Osteocyte (in vitro differentiated cells): Measurements from ENCODE around the gene PDE4D. TPM values are rescaled to one million over a fixed set of nuclear protein-coding genes. Genes with fewer than 3 reads are reported as not detected.
A peak's percentile ranks its signal among the peaks of the same experiment; 100 is the strongest.

Experiments
- DNase-seq: peaks from one replicate; pipeline ENCODE4 v3.0.0; 2021; ENCODE audit warnings: mixed read lengths; ENCODE audit not compliant: unreplicated experiment; ENCODE audit errors: extremely low spot score
- H3K27ac Mint-ChIP-seq: one replicate; pipeline ENCODE4 v1.8.0; 2021; ENCODE audit warnings: mild to moderate bottlenecking, mixed read lengths; ENCODE audit not compliant: unreplicated experiment
- H3K27me3 Mint-ChIP-seq: one replicate; pipeline ENCODE4 v1.8.0; 2021; ENCODE audit warnings: mixed read lengths; ENCODE audit not compliant: unreplicated experiment
- H3K36me3 Mint-ChIP-seq: one replicate; pipeline ENCODE4 v1.8.0; 2021; ENCODE audit warnings: mixed read lengths; ENCODE audit not compliant: unreplicated experiment
- H3K4me1 Mint-ChIP-seq: one replicate; pipeline ENCODE4 v1.8.0; 2021; ENCODE audit warnings: mixed read lengths; ENCODE audit not compliant: unreplicated experiment
- H3K4me3 Mint-ChIP-seq: one replicate; pipeline ENCODE4 v1.8.0; 2021; ENCODE audit warnings: mild to moderate bottlenecking, moderate library complexity, mixed read lengths; ENCODE audit not compliant: unreplicated experiment
- H3K9me3 Mint-ChIP-seq: one replicate; pipeline ENCODE4 v1.8.0; 2021; ENCODE audit warnings: mixed read lengths; ENCODE audit not compliant: unreplicated experiment
- CTCF ChIP-seq: fragments of 200-600 bp; sonication (generic); IDR thresholded peaks from 2 replicates; pipeline ENCODE4 v1.5.0; 2021; ENCODE audit warnings: antibody characterized with exemption, mild to moderate bottlenecking, moderate library complexity
- total RNA-seq: library from RNA; stranded (reverse); gene quantifications from 2 replicates; pipeline ENCODE4 v1.2.1, GENCODE V29; 2021

The PDE4D gene
- total RNA-seq, 1 donor from 2014 or later: 24.2 TPM

GRCh38 chr5:59799668-59800346 is 93.7 kb downstream of the PDE4D start:
- peak; percentile 78 for TF ChIP-seq CTCF

GRCh38 chr5:59798862-59799667 is 94.5 kb downstream of the PDE4D start:
- Mint-ChIP-seq H3K4me1 (peaks cover 6% of the 10 kb centered on the region), H3K27me3 (peaks cover 11% of the 10 kb centered on the region), H3K4me3 (no peak overlapping the region), H3K36me3 (no peaks in the 10 kb centered on the region), H3K9me3 (no peaks in the 10 kb centered on the region), H3K27ac (no peak overlapping the region)
- TF ChIP-seq CTCF: no peak
- DNase-seq: no peak

More at GRCh38 chr5:59799668-59800346, 93.7 kb downstream of the PDE4D start:
- no peak overlapping the region for H3K4me3 Mint-ChIP-seq
- DNase-seq: no peak
- peaks cover 11% of the 10 kb centered on the region for H3K27me3 Mint-ChIP-seq
- H3K4me1 Mint-ChIP-seq: no peaks in the 10 kb centered on the region
- H3K9me3 Mint-ChIP-seq: no peaks in the 10 kb centered on the region
- H3K27ac Mint-ChIP-seq: no peak overlapping the region
- H3K36me3 Mint-ChIP-seq: no peaks in the 10 kb centered on the region

GRCh38 chr5:59795141-59795540 is 98.4 kb downstream of the PDE4D start:
- Mint-ChIP-seq H3K36me3 (no peaks in the 10 kb centered on the region), H3K4me1 (peaks cover 45% of the 10 kb centered on the region), H3K4me3 (no peak overlapping the region), H3K27ac (no peak overlapping the region), H3K9me3 (no peaks in the 10 kb centered on the region), H3K27me3 (no peaks in the 10 kb centered on the region)
- no peak for DNase-seq
- TF ChIP-seq CTCF: no peak

- Mint-ChIP-seq H3K4me1 (peaks cover 61% of the 10 kb centered on the region), H3K36me3 (no peaks in the 10 kb centered on the region), H3K9me3 (no peaks in the 10 kb centered on the region), H3K27me3 (no peaks in the 10 kb centered on the region), H3K4me3 (peak overlapping the region; percentile 1), H3K27ac (peak overlapping the region; percentile 91)
- TF ChIP-seq CTCF: no peak
- peak; percentile 86 for DNase-seq
Measured at GRCh38 chr5:59792983-59793585, 100.4 kb downstream of the PDE4D start.

- TF ChIP-seq CTCF: no peak
- no peak for DNase-seq
- Mint-ChIP-seq H3K27me3 (no peaks in the 10 kb centered on the region), H3K9me3 (no peaks in the 10 kb centered on the region), H3K4me3 (no peak overlapping the region), H3K4me1 (peaks cover 68% of the 10 kb centered on the region), H3K36me3 (no peaks in the 10 kb centered on the region), H3K27ac (peak overlapping the region; percentile 91)
Measured at GRCh38 chr5:59791617-59792016, 101.9 kb downstream of the PDE4D start.
